ENCODE results near the gene GLCE.
"Not testable (repeated sequence)": the region's sequence is repeated elsewhere in the genome, so short reads cannot be mapped to it uniquely, and the experiment has no call there.

The GLCE gene

DNA sequence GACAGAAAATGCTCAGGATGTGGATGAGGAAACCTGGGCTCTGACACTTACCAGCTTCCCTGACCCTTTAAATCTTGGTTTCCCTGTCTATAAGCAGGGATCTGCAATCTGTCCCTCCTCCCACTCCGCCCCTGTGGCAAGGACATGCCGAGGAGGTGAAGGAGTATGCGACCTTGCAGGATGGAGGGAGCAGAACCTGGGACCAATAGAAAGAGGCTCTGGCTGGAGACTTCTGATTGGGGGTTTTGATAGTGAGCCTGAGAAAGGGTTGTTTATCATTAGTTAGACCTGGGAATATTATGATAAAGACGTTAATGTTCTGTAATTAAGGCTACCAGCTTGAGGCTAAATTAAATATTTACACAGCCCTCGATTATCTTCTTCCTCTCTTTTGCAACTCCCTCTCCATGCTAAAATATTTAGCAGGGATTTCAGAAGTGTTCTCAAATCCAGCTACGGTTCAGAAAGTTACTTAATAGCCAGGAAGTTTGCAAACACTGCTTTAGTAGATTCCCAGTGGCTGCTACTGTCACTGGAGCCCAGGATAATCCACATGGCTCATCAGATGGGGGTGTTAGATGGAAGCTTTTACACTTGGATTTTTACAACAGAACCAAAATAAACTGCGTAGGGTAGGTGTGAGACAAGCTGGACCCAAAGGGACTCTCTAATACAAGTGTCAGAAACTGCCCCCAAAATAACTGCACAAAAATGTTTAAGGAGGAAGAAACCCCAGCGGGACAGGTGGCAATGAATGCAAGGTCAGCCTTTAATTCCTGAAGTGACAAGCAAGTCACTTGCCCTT lies 129.1 kb downstream of the GLCE start:
- TF ChIP-seq SNAI2 (CRISPR knock-in tag; IDR thresholded peaks at IDR 0.05) (no peak), CSDC2 (CRISPR knock-in tag; IDR thresholded peaks at IDR 0.05) (no peak), ESRRG (CRISPR knock-in tag; IDR thresholded peaks at IDR 0.05) (no peak), ZFP3 (CRISPR knock-in tag; IDR thresholded peaks at IDR 0.05) (no peak), ZNF70 (CRISPR knock-in tag; IDR thresholded peaks at IDR 0.05) (no peak), ZNF565 (CRISPR knock-in tag; conservative IDR thresholded peaks at IDR 0.05; ENCODE audit: low read depth) (no peak), GLIS3 (CRISPR knock-in tag; IDR thresholded peaks at IDR 0.05) (no peak), TCF4 (CRISPR knock-in tag; IDR thresholded peaks at IDR 0.05; ENCODE audit: borderline replicate concordance) (no peak), RARB (CRISPR knock-in tag; IDR thresholded peaks at IDR 0.05) (no peak)
- TF ChIP-seq, protein P1, sequence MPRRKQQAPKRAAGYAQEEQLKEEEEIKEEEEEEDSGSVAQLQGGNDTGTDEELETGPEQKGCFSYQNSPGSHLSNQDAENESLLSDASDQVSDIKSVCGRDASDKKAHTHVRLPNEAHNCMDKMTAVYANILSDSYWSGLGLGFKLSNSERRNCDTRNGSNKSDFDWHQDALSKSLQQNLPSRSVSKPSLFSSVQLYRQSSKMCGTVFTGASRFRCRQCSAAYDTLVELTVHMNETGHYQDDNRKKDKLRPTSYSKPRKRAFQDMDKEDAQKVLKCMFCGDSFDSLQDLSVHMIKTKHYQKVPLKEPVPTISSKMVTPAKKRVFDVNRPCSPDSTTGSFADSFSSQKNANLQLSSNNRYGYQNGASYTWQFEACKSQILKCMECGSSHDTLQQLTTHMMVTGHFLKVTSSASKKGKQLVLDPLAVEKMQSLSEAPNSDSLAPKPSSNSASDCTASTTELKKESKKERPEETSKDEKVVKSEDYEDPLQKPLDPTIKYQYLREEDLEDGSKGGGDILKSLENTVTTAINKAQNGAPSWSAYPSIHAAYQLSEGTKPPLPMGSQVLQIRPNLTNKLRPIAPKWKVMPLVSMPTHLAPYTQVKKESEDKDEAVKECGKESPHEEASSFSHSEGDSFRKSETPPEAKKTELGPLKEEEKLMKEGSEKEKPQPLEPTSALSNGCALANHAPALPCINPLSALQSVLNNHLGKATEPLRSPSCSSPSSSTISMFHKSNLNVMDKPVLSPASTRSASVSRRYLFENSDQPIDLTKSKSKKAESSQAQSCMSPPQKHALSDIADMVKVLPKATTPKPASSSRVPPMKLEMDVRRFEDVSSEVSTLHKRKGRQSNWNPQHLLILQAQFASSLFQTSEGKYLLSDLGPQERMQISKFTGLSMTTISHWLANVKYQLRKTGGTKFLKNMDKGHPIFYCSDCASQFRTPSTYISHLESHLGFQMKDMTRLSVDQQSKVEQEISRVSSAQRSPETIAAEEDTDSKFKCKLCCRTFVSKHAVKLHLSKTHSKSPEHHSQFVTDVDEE (CRISPR knock-in tag; IDR thresholded peaks at IDR 0.05): no peak
- TF ChIP-seq, protein P2, sequence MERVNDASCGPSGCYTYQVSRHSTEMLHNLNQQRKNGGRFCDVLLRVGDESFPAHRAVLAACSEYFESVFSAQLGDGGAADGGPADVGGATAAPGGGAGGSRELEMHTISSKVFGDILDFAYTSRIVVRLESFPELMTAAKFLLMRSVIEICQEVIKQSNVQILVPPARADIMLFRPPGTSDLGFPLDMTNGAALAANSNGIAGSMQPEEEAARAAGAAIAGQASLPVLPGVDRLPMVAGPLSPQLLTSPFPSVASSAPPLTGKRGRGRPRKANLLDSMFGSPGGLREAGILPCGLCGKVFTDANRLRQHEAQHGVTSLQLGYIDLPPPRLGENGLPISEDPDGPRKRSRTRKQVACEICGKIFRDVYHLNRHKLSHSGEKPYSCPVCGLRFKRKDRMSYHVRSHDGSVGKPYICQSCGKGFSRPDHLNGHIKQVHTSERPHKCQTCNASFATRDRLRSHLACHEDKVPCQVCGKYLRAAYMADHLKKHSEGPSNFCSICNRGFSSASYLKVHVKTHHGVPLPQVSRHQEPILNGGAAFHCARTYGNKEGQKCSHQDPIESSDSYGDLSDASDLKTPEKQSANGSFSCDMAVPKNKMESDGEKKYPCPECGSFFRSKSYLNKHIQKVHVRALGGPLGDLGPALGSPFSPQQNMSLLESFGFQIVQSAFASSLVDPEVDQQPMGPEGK (CRISPR knock-in tag; IDR thresholded peaks at IDR 0.05; ENCODE audit: borderline replicate concordance): no peak
- TF ChIP-seq, protein P3, sequence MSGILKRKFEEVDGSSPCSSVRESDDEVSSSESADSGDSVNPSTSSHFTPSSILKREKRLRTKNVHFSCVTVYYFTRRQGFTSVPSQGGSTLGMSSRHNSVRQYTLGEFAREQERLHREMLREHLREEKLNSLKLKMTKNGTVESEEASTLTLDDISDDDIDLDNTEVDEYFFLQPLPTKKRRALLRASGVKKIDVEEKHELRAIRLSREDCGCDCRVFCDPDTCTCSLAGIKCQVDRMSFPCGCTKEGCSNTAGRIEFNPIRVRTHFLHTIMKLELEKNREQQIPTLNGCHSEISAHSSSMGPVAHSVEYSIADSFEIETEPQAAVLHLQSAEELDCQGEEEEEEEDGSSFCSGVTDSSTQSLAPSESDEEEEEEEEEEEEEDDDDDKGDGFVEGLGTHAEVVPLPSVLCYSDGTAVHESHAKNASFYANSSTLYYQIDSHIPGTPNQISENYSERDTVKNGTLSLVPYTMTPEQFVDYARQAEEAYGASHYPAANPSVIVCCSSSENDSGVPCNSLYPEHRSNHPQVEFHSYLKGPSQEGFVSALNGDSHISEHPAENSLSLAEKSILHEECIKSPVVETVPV (CRISPR knock-in tag; IDR thresholded peaks at IDR 0.05): no peak
- TF ChIP-seq, protein P4, sequence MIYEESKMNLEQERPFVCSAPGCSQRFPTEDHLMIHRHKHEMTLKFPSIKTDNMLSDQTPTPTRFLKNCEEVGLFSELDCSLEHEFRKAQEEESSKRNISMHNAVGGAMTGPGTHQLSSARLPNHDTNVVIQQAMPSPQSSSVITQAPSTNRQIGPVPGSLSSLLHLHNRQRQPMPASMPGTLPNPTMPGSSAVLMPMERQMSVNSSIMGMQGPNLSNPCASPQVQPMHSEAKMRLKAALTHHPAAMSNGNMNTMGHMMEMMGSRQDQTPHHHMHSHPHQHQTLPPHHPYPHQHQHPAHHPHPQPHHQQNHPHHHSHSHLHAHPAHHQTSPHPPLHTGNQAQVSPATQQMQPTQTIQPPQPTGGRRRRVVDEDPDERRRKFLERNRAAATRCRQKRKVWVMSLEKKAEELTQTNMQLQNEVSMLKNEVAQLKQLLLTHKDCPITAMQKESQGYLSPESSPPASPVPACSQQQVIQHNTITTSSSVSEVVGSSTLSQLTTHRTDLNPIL (CRISPR knock-in tag; IDR thresholded peaks at IDR 0.05; ENCODE audit: low read depth): no peak
- no peak for ATAC-seq

DNA sequence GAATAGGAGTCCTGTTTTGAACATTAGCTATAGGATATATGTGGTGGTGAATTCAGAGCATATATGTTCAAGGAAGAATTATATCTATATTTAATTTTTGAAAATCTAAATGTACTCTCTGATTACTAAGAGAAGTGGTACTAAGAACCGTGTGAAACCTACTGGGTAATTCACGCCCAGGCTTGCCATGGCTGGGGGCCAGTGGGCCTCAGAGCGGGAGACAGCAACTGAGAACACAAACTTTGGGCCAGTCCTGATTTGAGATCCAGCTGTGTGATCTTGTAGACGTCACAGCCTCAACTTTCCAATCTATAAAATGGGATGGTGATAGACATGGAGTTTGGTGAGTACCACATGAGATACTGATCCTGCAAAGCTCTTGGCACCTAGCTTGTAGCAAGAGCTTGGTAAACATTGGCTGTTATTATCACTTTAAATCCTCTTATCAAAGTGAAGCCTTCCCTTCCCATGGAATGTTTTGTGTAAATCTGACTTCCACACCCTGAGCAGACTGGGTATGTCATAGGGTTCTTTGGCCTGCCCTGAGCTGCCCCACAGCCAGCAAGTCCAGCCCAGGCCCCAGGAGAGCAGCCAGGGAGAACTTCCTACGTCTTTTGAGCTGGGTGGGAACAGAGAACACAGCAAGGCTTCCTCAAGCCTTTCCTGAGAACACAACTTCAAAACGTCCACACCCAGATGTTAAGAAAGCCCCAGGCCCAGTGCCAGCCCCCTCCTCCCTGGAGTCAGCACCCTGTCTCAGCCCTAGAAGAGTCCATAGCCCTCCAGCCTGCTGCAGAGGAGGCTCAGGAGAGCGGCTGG lies 130.1 kb downstream of the GLCE start:
- TF ChIP-seq TCF4 (CRISPR knock-in tag; IDR thresholded peaks at IDR 0.05; ENCODE audit: borderline replicate concordance) (no peak), BACH2 (CRISPR knock-in tag; IDR thresholded peaks at IDR 0.05; ENCODE audit: borderline replicate concordance) (no peak), GLIS3 (CRISPR knock-in tag; IDR thresholded peaks at IDR 0.05) (no peak), ZNF565 (CRISPR knock-in tag; conservative IDR thresholded peaks at IDR 0.05; ENCODE audit: low read depth) (no peak), ZNF70 (CRISPR knock-in tag; IDR thresholded peaks at IDR 0.05) (no peak), OSR1 (CRISPR knock-in tag; IDR thresholded peaks at IDR 0.05) (no peak), ZFP3 (CRISPR knock-in tag; IDR thresholded peaks at IDR 0.05) (no peak), ISL1 (CRISPR knock-in tag; IDR thresholded peaks at IDR 0.05) (no peak), RARB (CRISPR knock-in tag; IDR thresholded peaks at IDR 0.05) (no peak), TOX (CRISPR knock-in tag; IDR thresholded peaks at IDR 0.05; ENCODE audit: borderline replicate concordance) (no peak)
- TF ChIP-seq, protein P1 (CRISPR knock-in tag; IDR thresholded peaks at IDR 0.05): no peak
- TF ChIP-seq, protein P2 (CRISPR knock-in tag; IDR thresholded peaks at IDR 0.05; ENCODE audit: borderline replicate concordance): no peak
- TF ChIP-seq, protein P5, sequence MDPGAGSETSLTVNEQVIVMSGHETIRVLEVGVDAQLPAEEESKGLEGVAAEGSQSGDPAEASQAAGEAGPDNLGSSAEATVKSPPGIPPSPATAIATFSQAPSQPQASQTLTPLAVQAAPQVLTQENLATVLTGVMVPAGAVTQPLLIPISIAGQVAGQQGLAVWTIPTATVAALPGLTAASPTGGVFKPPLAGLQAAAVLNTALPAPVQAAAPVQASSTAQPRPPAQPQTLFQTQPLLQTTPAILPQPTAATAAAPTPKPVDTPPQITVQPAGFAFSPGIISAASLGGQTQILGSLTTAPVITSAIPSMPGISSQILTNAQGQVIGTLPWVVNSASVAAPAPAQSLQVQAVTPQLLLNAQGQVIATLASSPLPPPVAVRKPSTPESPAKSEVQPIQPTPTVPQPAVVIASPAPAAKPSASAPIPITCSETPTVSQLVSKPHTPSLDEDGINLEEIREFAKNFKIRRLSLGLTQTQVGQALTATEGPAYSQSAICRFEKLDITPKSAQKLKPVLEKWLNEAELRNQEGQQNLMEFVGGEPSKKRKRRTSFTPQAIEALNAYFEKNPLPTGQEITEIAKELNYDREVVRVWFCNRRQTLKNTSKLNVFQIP (CRISPR knock-in tag; IDR thresholded peaks at IDR 0.05; ENCODE audit: borderline replicate concordance, low read depth): no peak
- ATAC-seq: no peak

DNA sequence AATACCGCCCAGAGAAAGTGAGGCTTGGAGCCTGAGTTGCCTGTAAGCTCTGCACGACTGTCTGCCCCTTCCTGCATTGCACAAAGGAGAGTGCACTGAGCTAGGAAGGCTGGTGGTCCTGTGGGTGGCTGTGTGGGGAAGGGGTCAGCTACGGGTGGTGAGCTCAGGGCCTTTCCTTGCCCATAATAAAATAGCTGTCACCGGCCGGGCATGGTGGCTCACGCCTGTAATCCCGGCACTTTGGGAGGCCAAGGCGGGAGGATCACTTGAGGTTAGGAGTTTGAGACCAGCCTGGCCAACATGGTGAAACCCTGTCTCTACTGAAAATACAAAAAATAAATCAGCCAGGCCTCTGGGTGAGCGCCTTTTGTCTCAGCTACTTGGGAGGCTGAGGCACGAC lies 131.2 kb downstream of the GLCE start:
- ATAC-seq: not testable (repeated sequence)

All from SK-N-SH treated with all-trans-retinoic acid at 6 μM for 48 hours (cell line).